Keratinocyte (primary cell): ENCODE data around the gene SEC14L5.

Experiments used
- CTCF ChIP-seq, 3 experiments: IDR thresholded peaks in 1 of 3; conservative IDR thresholded peaks in 1 of 3; optimal IDR thresholded peaks in 1 of 3; 2 replicates in 2 of 3; 3 replicates in 1 of 3; pipeline versions ENCODE3 to v1.5.1; 2011; ENCODE audit warnings: low read length in 3 of 3, mild to moderate bottlenecking in 3 of 3, moderate library complexity in 2 of 3, control low read depth in 1 of 3, inconsistent platforms in 1 of 3; ENCODE audit not compliant: insufficient read depth in 2 of 3; ENCODE audit errors: extremely low read depth in 1 of 3
- EZH2 ChIP-seq: IDR thresholded peaks from one replicate; pipeline ENCODE4 v1.6.1; 2012; ENCODE audit warnings: inconsistent platforms, mild to moderate bottlenecking, low read length, moderate library complexity

- TF ChIP-seq CTCF (optimal IDR thresholded peaks at IDR 0.05 in 1 of 3, IDR thresholded peaks at IDR 0.05 in 1 of 3, conservative IDR thresholded peaks at IDR 0.05 in 1 of 3; ENCODE audit: extremely low read depth in 1 of 3, insufficient read depth in 2 of 3, low read length in 3 of 3) (no peak), EZH2 (peak; percentile 49)
These were observed 29.6 kb downstream of the SEC14L5 start for GRCh38 chr16:4987580-4988374.
